ENCODE measurements around the gene SGTA. TPM values are rescaled to one million over a fixed set of nuclear protein-coding genes. Genes with fewer than 3 reads are reported as not detected.

Gene SGTA
- total and polyA plus RNA-seq, 2 of the 13 experiments (the other 11 are each of a cell fraction or from before 2014, with no cell fraction given): 43.9 to 47.4 TPM

DNA sequence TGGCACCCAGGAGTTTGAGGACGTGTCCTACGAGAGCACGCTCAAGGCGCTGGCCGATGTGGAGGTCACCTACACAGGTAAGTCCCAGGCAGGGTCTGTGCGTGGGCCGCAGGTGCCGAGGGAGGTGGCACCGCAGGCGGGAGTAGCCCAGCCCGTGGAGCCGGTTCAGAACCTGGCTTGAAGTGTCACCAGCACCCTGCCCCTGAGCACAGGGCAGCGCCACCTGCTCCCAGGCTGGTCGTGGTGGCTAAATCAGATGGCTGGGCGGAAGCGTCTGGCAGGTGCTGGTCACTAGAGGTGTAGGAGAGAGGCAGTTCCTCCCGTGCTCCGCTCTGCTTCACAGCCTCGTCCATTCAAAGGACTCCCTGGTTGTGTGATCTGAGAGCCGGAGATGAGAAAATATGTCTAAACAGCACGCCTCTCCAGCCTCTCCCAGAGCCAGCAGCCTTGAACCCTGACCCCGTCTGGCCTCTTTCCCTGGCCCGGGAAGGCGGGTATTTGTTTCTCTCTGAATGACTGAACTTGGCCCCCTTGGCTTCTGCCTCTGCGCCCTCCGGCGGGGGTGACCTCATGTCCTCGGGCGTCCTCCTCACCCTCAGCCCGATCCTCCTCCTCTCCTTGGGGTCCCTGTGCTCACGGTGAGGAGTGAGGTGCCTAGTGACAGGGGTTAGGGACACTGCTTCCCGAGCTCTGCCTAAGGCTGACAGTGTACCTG is 7.6 kb upstream of the SGTA start (continued):
- TF ChIP-seq, protein P1, sequence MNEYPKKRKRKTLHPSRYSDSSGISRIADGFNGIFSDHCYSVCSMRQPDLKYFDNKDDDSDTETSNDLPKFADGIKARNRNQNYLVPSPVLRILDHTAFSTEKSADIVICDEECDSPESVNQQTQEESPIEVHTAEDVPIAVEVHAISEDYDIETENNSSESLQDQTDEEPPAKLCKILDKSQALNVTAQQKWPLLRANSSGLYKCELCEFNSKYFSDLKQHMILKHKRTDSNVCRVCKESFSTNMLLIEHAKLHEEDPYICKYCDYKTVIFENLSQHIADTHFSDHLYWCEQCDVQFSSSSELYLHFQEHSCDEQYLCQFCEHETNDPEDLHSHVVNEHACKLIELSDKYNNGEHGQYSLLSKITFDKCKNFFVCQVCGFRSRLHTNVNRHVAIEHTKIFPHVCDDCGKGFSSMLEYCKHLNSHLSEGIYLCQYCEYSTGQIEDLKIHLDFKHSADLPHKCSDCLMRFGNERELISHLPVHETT (CRISPR knock-in tag; conservative IDR thresholded peaks at IDR 0.05): no peak
- no peak for TF ChIP-seq U2AF2 (IDR thresholded peaks at IDR 0.05; ENCODE audit: low read depth, low read length)
- TF ChIP-seq, protein P2, sequence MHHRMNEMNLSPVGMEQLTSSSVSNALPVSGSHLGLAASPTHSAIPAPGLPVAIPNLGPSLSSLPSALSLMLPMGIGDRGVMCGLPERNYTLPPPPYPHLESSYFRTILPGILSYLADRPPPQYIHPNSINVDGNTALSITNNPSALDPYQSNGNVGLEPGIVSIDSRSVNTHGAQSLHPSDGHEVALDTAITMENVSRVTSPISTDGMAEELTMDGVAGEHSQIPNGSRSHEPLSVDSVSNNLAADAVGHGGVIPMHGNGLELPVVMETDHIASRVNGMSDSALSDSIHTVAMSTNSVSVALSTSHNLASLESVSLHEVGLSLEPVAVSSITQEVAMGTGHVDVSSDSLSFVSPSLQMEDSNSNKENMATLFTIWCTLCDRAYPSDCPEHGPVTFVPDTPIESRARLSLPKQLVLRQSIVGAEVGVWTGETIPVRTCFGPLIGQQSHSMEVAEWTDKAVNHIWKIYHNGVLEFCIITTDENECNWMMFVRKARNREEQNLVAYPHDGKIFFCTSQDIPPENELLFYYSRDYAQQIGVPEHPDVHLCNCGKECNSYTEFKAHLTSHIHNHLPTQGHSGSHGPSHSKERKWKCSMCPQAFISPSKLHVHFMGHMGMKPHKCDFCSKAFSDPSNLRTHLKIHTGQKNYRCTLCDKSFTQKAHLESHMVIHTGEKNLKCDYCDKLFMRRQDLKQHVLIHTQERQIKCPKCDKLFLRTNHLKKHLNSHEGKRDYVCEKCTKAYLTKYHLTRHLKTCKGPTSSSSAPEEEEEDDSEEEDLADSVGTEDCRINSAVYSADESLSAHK (CRISPR knock-in tag; IDR thresholded peaks at IDR 0.05; ENCODE audit: borderline replicate concordance): no peak
- no peak for TF ChIP-seq NFE2 (CRISPR knock-in tag; IDR thresholded peaks at IDR 0.05)
- TF ChIP-seq, protein P3, sequence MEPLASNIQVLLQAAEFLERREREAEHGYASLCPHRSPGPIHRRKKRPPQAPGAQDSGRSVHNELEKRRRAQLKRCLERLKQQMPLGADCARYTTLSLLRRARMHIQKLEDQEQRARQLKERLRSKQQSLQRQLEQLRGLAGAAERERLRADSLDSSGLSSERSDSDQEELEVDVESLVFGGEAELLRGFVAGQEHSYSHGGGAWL (CRISPR knock-in tag; IDR thresholded peaks at IDR 0.05): no peak
- no peak for TF ChIP-seq NFE2L2 (IDR thresholded peaks at IDR 0.05; ENCODE audit: low read length)
- TF ChIP-seq ZNF7 (CRISPR knock-in tag; IDR thresholded peaks at IDR 0.05): no peak
- TF ChIP-seq KDM1A (CRISPR knock-in tag; IDR thresholded peaks at IDR 0.05): no peak
- no peak for TF ChIP-seq ELF4 (CRISPR knock-in tag; IDR thresholded peaks at IDR 0.05; ENCODE audit: borderline replicate concordance)
- TF ChIP-seq JUNB (CRISPR knock-in tag; IDR thresholded peaks at IDR 0.05; ENCODE audit: borderline replicate concordance): no peak
- no peak for TF ChIP-seq ZNF292 (CRISPR knock-in tag; IDR thresholded peaks at IDR 0.05; ENCODE audit: borderline replicate concordance, low read depth)
- no peak for TF ChIP-seq KDM5A (IDR thresholded peaks at IDR 0.05; ENCODE audit: borderline replicate concordance, low read length)
- no peak for TF ChIP-seq ZNF768 (CRISPR knock-in tag; IDR thresholded peaks at IDR 0.05)
- TF ChIP-seq, protein P4, sequence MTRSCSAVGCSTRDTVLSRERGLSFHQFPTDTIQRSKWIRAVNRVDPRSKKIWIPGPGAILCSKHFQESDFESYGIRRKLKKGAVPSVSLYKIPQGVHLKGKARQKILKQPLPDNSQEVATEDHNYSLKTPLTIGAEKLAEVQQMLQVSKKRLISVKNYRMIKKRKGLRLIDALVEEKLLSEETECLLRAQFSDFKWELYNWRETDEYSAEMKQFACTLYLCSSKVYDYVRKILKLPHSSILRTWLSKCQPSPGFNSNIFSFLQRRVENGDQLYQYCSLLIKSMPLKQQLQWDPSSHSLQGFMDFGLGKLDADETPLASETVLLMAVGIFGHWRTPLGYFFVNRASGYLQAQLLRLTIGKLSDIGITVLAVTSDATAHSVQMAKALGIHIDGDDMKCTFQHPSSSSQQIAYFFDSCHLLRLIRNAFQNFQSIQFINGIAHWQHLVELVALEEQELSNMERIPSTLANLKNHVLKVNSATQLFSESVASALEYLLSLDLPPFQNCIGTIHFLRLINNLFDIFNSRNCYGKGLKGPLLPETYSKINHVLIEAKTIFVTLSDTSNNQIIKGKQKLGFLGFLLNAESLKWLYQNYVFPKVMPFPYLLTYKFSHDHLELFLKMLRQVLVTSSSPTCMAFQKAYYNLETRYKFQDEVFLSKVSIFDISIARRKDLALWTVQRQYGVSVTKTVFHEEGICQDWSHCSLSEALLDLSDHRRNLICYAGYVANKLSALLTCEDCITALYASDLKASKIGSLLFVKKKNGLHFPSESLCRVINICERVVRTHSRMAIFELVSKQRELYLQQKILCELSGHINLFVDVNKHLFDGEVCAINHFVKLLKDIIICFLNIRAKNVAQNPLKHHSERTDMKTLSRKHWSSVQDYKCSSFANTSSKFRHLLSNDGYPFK (CRISPR knock-in tag; IDR thresholded peaks at IDR 0.05; ENCODE audit: borderline replicate concordance): peak; percentile 47; the same call in 1 of the 2 replicates
- no peak for TF ChIP-seq SRSF4 (IDR thresholded peaks at IDR 0.05; ENCODE audit: low read depth, low read length, poor library complexity, severe bottlenecking)
- TF ChIP-seq ZNF556 (CRISPR knock-in tag; IDR thresholded peaks at IDR 0.05; ENCODE audit: borderline replicate concordance): no peak; the same call in 1 of the 2 replicates
- TF ChIP-seq, protein P5, sequence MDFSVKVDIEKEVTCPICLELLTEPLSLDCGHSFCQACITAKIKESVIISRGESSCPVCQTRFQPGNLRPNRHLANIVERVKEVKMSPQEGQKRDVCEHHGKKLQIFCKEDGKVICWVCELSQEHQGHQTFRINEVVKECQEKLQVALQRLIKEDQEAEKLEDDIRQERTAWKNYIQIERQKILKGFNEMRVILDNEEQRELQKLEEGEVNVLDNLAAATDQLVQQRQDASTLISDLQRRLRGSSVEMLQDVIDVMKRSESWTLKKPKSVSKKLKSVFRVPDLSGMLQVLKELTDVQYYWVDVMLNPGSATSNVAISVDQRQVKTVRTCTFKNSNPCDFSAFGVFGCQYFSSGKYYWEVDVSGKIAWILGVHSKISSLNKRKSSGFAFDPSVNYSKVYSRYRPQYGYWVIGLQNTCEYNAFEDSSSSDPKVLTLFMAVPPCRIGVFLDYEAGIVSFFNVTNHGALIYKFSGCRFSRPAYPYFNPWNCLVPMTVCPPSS (IDR thresholded peaks at IDR 0.05): no peak
- TF ChIP-seq SIN3B (IDR thresholded peaks at IDR 0.05; ENCODE audit: low read length): no peak
- TF ChIP-seq HDAC2 (CRISPR knock-in tag; IDR thresholded peaks at IDR 0.05): peak; percentile 86
- TF ChIP-seq ARNTL (CRISPR knock-in tag; IDR thresholded peaks at IDR 0.05): peak; percentile 59; the same call in 1 of the 2 replicates

Measured in HepG2 (cell line).